RWPE2 (cell line): ENCODE results near the gene C20orf204.

Source experiments
- ATAC-seq: fragments of 200-7000 bp; cut with Tn5 transposase; 3 replicates; pipeline ENCODE4 v1.9.1; 2021; ENCODE audit warnings: low read depth
- DNase-seq: peaks from one replicate; pipeline ENCODE4 v3.0.0-alpha.2; 2020; ENCODE audit warnings: low spot score
- H3K27ac ChIP-seq: fragments of 450-650 bp; 2 replicates; pipeline ENCODE4 v1.5.1; 2017; ENCODE audit warnings: mild to moderate bottlenecking; ENCODE audit not compliant: poor library complexity, severe bottlenecking
- H3K27me3 ChIP-seq: fragments of 250-450 bp; sonication (Bioruptor Pico); 2 replicates; pipeline ENCODE4 v1.5.1; 2021; ENCODE audit warnings: mild to moderate bottlenecking, moderate library complexity; ENCODE audit not compliant: insufficient read depth, poor library complexity, severe bottlenecking
- H3K36me3 ChIP-seq: fragments of 250-450 bp; sonication (Bioruptor Pico); 2 replicates; pipeline ENCODE4 v1.5.1; 2020; ENCODE audit warnings: low read depth, mild to moderate bottlenecking, moderate library complexity
- H3K4me1 ChIP-seq: fragments of 250-450 bp; sonication (Bioruptor Pico); 2 replicates; pipeline ENCODE4 v1.5.1; 2021; ENCODE audit warnings: mild to moderate bottlenecking, moderate library complexity; ENCODE audit not compliant: insufficient read depth, poor library complexity, severe bottlenecking
- H3K4me3 ChIP-seq: fragments of 250-450 bp; sonication (Bioruptor Pico); 2 replicates; pipeline ENCODE4 v1.5.1; 2021; ENCODE audit warnings: mild to moderate bottlenecking, moderate library complexity; ENCODE audit not compliant: severe bottlenecking
- H3K9me3 ChIP-seq: fragments of 250-450 bp; sonication (Bioruptor Pico); 2 replicates; pipeline ENCODE4 v1.5.1; 2021; ENCODE audit warnings: mild to moderate bottlenecking, moderate library complexity; ENCODE audit not compliant: severe bottlenecking
- CTCF ChIP-seq: fragments of 450-650 bp; IDR thresholded peaks from one replicate; pipeline ENCODE4 v1.5.1; 2017; ENCODE audit warnings: mild to moderate bottlenecking, moderate library complexity; ENCODE audit not compliant: poor library complexity, severe bottlenecking

Gene C20orf204

GRCh38 chr20:64062596-64063388 lies 26.8 kb downstream of the C20orf204 start, which contains the start of gene TCEA2:
Gene TCEA2, plus strand, starts transcription at chr20:64063198. Its CDS starts 115 bp downstream, at chr20:64063313.
- no peak for TF ChIP-seq CTCF
- H3K4me3 ChIP-seq, result peak within 1 kb of the TSS; percentile 92
- H3K9me3 ChIP-seq, result no peaks in the 10 kb centered on the region
- peaks cover 30% of the 10 kb centered on the region for H3K4me1 ChIP-seq
- H3K27me3 ChIP-seq, result no peaks in the 10 kb centered on the region
- peak; percentile 100 for DNase-seq
- ATAC-seq, result peak; percentile 78
- H3K36me3 ChIP-seq, result no peaks in the 10 kb centered on the region
- H3K27ac ChIP-seq, result peak within 1 kb of the TSS; percentile 62

- Histone ChIP-seq H3K36me3 (no peaks in the 10 kb centered on the region), H3K27ac (peak overlapping the region; percentile 62), H3K27me3 (no peaks in the 10 kb centered on the region), H3K4me3 (peak overlapping the region; percentile 92), H3K4me1 (peaks cover 30% of the 10 kb centered on the region), H3K9me3 (no peaks in the 10 kb centered on the region)
- ATAC-seq, result no peak
- DNase-seq, result peak; percentile 89
- no peak for TF ChIP-seq CTCF
These were observed 27.6 kb downstream of the C20orf204 start for GRCh38 chr20:64063389-64064144.

- Histone ChIP-seq H3K36me3 (no peaks in the 10 kb centered on the region), H3K4me1 (peaks cover 30% of the 10 kb centered on the region), H3K27me3 (no peaks in the 10 kb centered on the region), H3K4me3 (peak overlapping the region; percentile 92), H3K9me3 (no peaks in the 10 kb centered on the region), H3K27ac (peak overlapping the region; percentile 62)
- ATAC-seq (peak; percentile 37), DNase-seq (no peak)
- TF ChIP-seq CTCF, result no peak
These were observed 28.2 kb downstream of the C20orf204 start for GRCh38 chr20:64064145-64064698.

GRCh38 chr20:64065062-64065973 lies 29.3 kb downstream of the C20orf204 start:
- no peaks in the 10 kb centered on the region for H3K36me3 ChIP-seq
- DNase-seq, result no peak
- no peaks in the 10 kb centered on the region for H3K9me3 ChIP-seq
- no peak overlapping the region for H3K4me3 ChIP-seq
- no peak for ATAC-seq
- no peak for TF ChIP-seq CTCF
- H3K4me1 ChIP-seq, result peaks cover 30% of the 10 kb centered on the region
- H3K27me3 ChIP-seq, result no peaks in the 10 kb centered on the region
- H3K27ac ChIP-seq, result peak overlapping the region; percentile 62
